ENCODE results near the gene ANTKMT.

- TF ChIP-seq CTCF (IDR thresholded peaks at IDR 0.05) (no peak), POLR2A (IDR thresholded peaks at IDR 0.05) (no peak), EP300 (IDR thresholded peaks at IDR 0.05) (no peak)
Observed at GRCh38 chr16:726438-727290, 5.7 kb downstream of the ANTKMT start, which contains the start of the genes CCDC78 and HAGHL.

Measured in sigmoid colon (tissue), 4 donors.